Activated B cell treated with CpG ODN at 0.5 μM for 24 hours (primary cell): ENCODE measurements around the gene MBNL1. TPM values are rescaled to one million over a fixed set of nuclear protein-coding genes. Genes with fewer than 3 reads are reported as not detected.

Source experiments
- ATAC-seq: fragments of 200-7000 bp; cut with Tn5 transposase; one replicate; pipeline ENCODE4 v1.10.0; 2021; ENCODE audit warnings: low read depth, mild to moderate bottlenecking, moderate library complexity
- CTCF ChIA-PET: fragments of 350-600 bp; sonication (Branson Sonifier 250); formaldehyde crosslinking; loops from one replicate; lab custom pipeline; 2021; ENCODE audit warnings: antibody characterized with exemption; lab: Charles Lee
- POLR2A ChIA-PET: fragments of 350-600 bp; sonication (Branson Sonifier 250); formaldehyde crosslinking; loops from one replicate; lab custom pipeline; 2021; ENCODE audit warnings: antibody characterized with exemption; lab: Charles Lee
- DNase-seq: peaks from one replicate; pipeline ENCODE4 v3.0.0; 2022
- H3K27ac Mint-ChIP-seq: one replicate; pipeline ENCODE4 v1.8.0; 2020; ENCODE audit warnings: mixed read lengths
- H3K27me3 Mint-ChIP-seq: one replicate; pipeline ENCODE4 v1.8.0; 2021; ENCODE audit warnings: mixed read lengths
- H3K36me3 Mint-ChIP-seq: one replicate; pipeline ENCODE4 v1.8.0; 2021; ENCODE audit warnings: low read depth, mixed read lengths
- H3K4me1 Mint-ChIP-seq: one replicate; pipeline ENCODE4 v1.8.0; 2021; ENCODE audit warnings: mixed read lengths
- H3K4me3 Mint-ChIP-seq: one replicate; pipeline ENCODE4 v1.8.0; 2020; ENCODE audit warnings: mild to moderate bottlenecking, mixed read lengths
- H3K9me3 Mint-ChIP-seq: one replicate; pipeline ENCODE4 v1.8.0; 2020; ENCODE audit warnings: mixed read lengths
- CTCF ChIP-seq: fragments of 200-600 bp; IDR thresholded peaks from one replicate; pipeline ENCODE4 v1.8.0; 2022; ENCODE audit warnings: antibody characterized with exemption, mild to moderate bottlenecking
- intact Hi-C: fragments of 100-400 bp; cut with micrococcal nuclease; formaldehyde crosslinking; loops from one replicate; pipeline ENCODE4 v1.15.1; 2024
- total RNA-seq: library from RNA; stranded (reverse); gene quantifications from 2 replicates; pipeline ENCODE4 v1.2.3, GENCODE V29; 2022

Gene MBNL1
- total RNA-seq, 1 donor from 2014 or later: 561 TPM

- DNase-seq (no peak), ATAC-seq (no peak)
- peaks cover 27% of the 10 kb centered on the region for H3K36me3 Mint-ChIP-seq
- TF ChIP-seq CTCF: no peak
- intact Hi-C loops: loop anchor here (5.0 to 10.0 kb wide), 4 partner anchors 223 to 1032 kb away; partner anchors contain the start of gene P2RY1
- H3K27ac Mint-ChIP-seq: no peak overlapping the region
- CTCF ChIA-PET: no interaction called here
- no peaks in the 10 kb centered on the region for H3K9me3 Mint-ChIP-seq
- H3K27me3 Mint-ChIP-seq: no peaks in the 10 kb centered on the region
- H3K4me1 Mint-ChIP-seq: peaks cover 22% of the 10 kb centered on the region
- H3K4me3 Mint-ChIP-seq: no peak overlapping the region
- POLR2A ChIA-PET: no interaction called here
Observed at GRCh38 chr3:152469248-152470025, 200.7 kb downstream of the MBNL1 start.

GRCh38 chr3:152470095-152470494, 201.4 kb downstream of the MBNL1 start:
- CTCF ChIA-PET: no interaction called here
- no peak for DNase-seq
- Mint-ChIP-seq H3K4me1 (peaks cover 27% of the 10 kb centered on the region), H3K4me3 (no peak overlapping the region), H3K9me3 (no peaks in the 10 kb centered on the region), H3K27ac (peak overlapping the region; percentile 6), H3K36me3 (peaks cover 20% of the 10 kb centered on the region), H3K27me3 (no peaks in the 10 kb centered on the region)
- POLR2A ChIA-PET: no interaction called here
- intact Hi-C loops: loop anchor here (5.0 to 10.0 kb wide), 4 partner anchors 222 to 1033 kb away; partner anchors contain the start of gene P2RY1
- TF ChIP-seq CTCF: no peak
- ATAC-seq: no peak

- Mint-ChIP-seq H3K4me1 (peaks cover 27% of the 10 kb centered on the region), H3K27ac (peak overlapping the region; percentile 46), H3K9me3 (no peaks in the 10 kb centered on the region), H3K4me3 (no peak overlapping the region), H3K36me3 (peaks cover 13% of the 10 kb centered on the region), H3K27me3 (no peaks in the 10 kb centered on the region)
- TF ChIP-seq CTCF: no peak
- ChIA-PET CTCF (no interaction called here), POLR2A (no interaction called here)
- intact Hi-C loops: loop anchor here (5.0 to 10.0 kb wide), 4 partner anchors 221 to 1034 kb away; partner anchors contain the start of gene P2RY1
- ATAC-seq: no peak
- DNase-seq: no peak
Observed at GRCh38 chr3:152470893-152471292, 202.2 kb downstream of the MBNL1 start.

- ATAC-seq: peak; percentile 82
- Mint-ChIP-seq H3K27ac (peak overlapping the region; percentile 65), H3K36me3 (peaks cover 7% of the 10 kb centered on the region), H3K9me3 (no peaks in the 10 kb centered on the region), H3K4me1 (peaks cover 26% of the 10 kb centered on the region), H3K27me3 (no peaks in the 10 kb centered on the region), H3K4me3 (peak overlapping the region; percentile 78)
- ChIA-PET CTCF (interaction anchor here (0.8 to 2.8 kb wide), 25 partner anchors 10 to 1033 kb away, joined by 3 to 29 read pairs (median 5); no protein-coding TSS in a partner anchor), POLR2A (interaction anchor here (0.6 to 1.9 kb wide), 11 partner anchors 9 to 581 kb away, joined by 3 to 10 read pairs (median 3); partner anchors contain the start of gene MBNL1)
- peak; percentile 31 for DNase-seq
- TF ChIP-seq CTCF: peak; percentile 17
- intact Hi-C loops: loop anchor here (1.0 to 10.0 kb wide), 8 partner anchors 21 to 1035 kb away; partner anchors contain the start of gene P2RY1
Observed at GRCh38 chr3:152471814-152472671, 203.3 kb downstream of the MBNL1 start.
